Sigmoid colon (tissue), 7 donors: ENCODE results near the gene PRKAR2A. TPM values are rescaled to one million over a fixed set of nuclear protein-coding genes. Genes with fewer than 3 reads are reported as not detected.
"Not testable (repeated sequence)": the region's sequence is repeated elsewhere in the genome, so short reads cannot be mapped to it uniquely, and the experiment has no call there.

Experiments used
- DNase-seq: peaks from one replicate; pipeline ENCODE4 v3.0.0-alpha.2; 2019
- H3K27ac ChIP-seq, 4 donors: fragments of 200-600 bp; sonication (generic); one replicate each; pipeline ENCODE4 v1.5.1; 2016 to 2019; ENCODE audit warnings: mild to moderate bottlenecking in 1 of 4
- H3K27me3 ChIP-seq, 3 donors: fragments of 200-600 bp; sonication (generic); one replicate each; pipeline ENCODE4 v1.5.1; 2019; ENCODE audit warnings: mild to moderate bottlenecking in 1 of 3
- H3K36me3 ChIP-seq, 4 donors: fragments of 200-600 bp; sonication (generic); one replicate each; pipeline ENCODE4 v1.5.1; 2016 to 2019
- H3K4me1 ChIP-seq, 4 donors: fragments of 200-600 bp; sonication (generic); one replicate each; pipeline ENCODE4 v1.5.1; 2017 to 2019
- H3K4me3 ChIP-seq, 4 donors: fragments of 200-600 bp; sonication (generic); one replicate each; pipeline ENCODE4 v1.5.1; 2017 to 2019; ENCODE audit warnings: mild to moderate bottlenecking in 2 of 4, moderate library complexity in 1 of 4
- H3K9me3 ChIP-seq, 4 donors: fragments of 200-600 bp in 3 of 4; sonication (generic) in 3 of 4; one replicate each; pipeline versions ENCODE4 v1.5.1 to v1.6.1; 2013 to 2019
- EP300 ChIP-seq, 4 donors: sonication (generic); formaldehyde crosslinking; IDR thresholded peaks; one replicate each; pipeline ENCODE4 v1.6.1; 2017; ENCODE audit warnings: antibody characterized with exemption in 4 of 4
- POLR2A ChIP-seq, 2 donors: fragments of 450-650 bp; IDR thresholded peaks; one replicate each; pipeline ENCODE4 v1.6.1; 2016; ENCODE audit warnings: antibody characterized with exemption in 2 of 2, mild to moderate bottlenecking in 2 of 2, moderate library complexity in 2 of 2
- POLR2AphosphoS5 ChIP-seq, 4 donors: sonication (generic); formaldehyde crosslinking; IDR thresholded peaks; one replicate each; pipeline ENCODE4 v1.6.1; 2017; ENCODE audit warnings: antibody characterized with exemption in 4 of 4
- WGBS, 2 donors: extraction: QIAGEN DNeasy Blood & Tissue Kit; methylation state at CpG; one replicate each; pipeline ENCODE4 v1.1.7; 2013; 5-methylcytosine and 5-hydroxymethylcytosine counted together
- intact Hi-C: fragments of 100-400 bp; cut with DNase I; formaldehyde crosslinking; loops from one replicate; pipeline ENCODE4 v1.15.1; 2023
- polyA plus RNA-seq, 3 donors: library from polyadenylated mRNA; stranded (reverse); fragments of 200-250 nt; gene quantifications; one replicate each; pipeline ENCODE4 v1.2.3, GENCODE V29; 2013
- total RNA-seq, 4 donors: library from RNA; depleted of rRNA; stranded (reverse); fragments of >200 nt; gene quantifications; one replicate each; pipeline ENCODE4 v1.1.0, GENCODE V29; 2016
- TF ChIP-seq, protein P1 (sequence below), 4 experiments: fragments of 450-650 bp in 3 of 4; fragments of 200-600 bp in 1 of 4; IDR thresholded peaks; one replicate each; pipeline ENCODE4 v1.5.1; 2016 to 2019; ENCODE audit warnings: antibody characterized with exemption in 4 of 4, mild to moderate bottlenecking in 3 of 4, moderate library complexity in 2 of 4
- donor health status: healthy with polysubstance abuse.
- donor health status: Bipolar disorder and iron deficiency.
- donor health status: healthy.

Gene PRKAR2A
- total and polyA plus RNA-seq, 7 donors: 9.6 to 64.5 (median 23.9) TPM

- no peaks in the 10 kb centered on the region for H3K9me3 ChIP-seq
- no peaks in the 10 kb centered on the region for H3K27me3 ChIP-seq
- H3K4me1 ChIP-seq: peaks cover 0 to 19% (median 12%) of the 10 kb centered on the region in 4 donors
- WGBS, 2 donors: 89% methylated on average over 2 of the region's 2 CpGs
- TF ChIP-seq, protein P1, sequence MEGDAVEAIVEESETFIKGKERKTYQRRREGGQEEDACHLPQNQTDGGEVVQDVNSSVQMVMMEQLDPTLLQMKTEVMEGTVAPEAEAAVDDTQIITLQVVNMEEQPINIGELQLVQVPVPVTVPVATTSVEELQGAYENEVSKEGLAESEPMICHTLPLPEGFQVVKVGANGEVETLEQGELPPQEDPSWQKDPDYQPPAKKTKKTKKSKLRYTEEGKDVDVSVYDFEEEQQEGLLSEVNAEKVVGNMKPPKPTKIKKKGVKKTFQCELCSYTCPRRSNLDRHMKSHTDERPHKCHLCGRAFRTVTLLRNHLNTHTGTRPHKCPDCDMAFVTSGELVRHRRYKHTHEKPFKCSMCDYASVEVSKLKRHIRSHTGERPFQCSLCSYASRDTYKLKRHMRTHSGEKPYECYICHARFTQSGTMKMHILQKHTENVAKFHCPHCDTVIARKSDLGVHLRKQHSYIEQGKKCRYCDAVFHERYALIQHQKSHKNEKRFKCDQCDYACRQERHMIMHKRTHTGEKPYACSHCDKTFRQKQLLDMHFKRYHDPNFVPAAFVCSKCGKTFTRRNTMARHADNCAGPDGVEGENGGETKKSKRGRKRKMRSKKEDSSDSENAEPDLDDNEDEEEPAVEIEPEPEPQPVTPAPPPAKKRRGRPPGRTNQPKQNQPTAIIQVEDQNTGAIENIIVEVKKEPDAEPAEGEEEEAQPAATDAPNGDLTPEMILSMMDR (IDR thresholded peaks at IDR 0.05): no peak
- TF ChIP-seq EP300 (IDR thresholded peaks at IDR 0.05) (no peak), POLR2AphosphoS5 (IDR thresholded peaks at IDR 0.05) (no peak), POLR2A (IDR thresholded peaks at IDR 0.05) (no peak)
- H3K27ac ChIP-seq: peak overlapping the region in 1 of 4 donors; percentile 19
- no peaks in the 10 kb centered on the region for H3K36me3 ChIP-seq
- no peak for DNase-seq
- intact Hi-C loops: no loop called here
- no peak overlapping the region for H3K4me3 ChIP-seq
Observed at GRCh38 chr3:48820612-48821324, 26.9 kb downstream of the PRKAR2A start.

GRCh38 chr3:48819234-48820221, 28.1 kb downstream of the PRKAR2A start:
- no peak for DNase-seq
- no peaks in the 10 kb centered on the region for H3K9me3 ChIP-seq
- H3K36me3 ChIP-seq: no peaks in the 10 kb centered on the region
- no peak overlapping the region for H3K4me3 ChIP-seq
- peaks cover 0 to 19% (median 12%) of the 10 kb centered on the region in 4 donors for H3K4me1 ChIP-seq
- intact Hi-C loops: no loop called here
- H3K27ac ChIP-seq: peak overlapping the region in 1 of 4 donors; percentile 19
- TF ChIP-seq, protein P1 (IDR thresholded peaks at IDR 0.05): no peak
- TF ChIP-seq EP300 (IDR thresholded peaks at IDR 0.05): no peak
- TF ChIP-seq POLR2A (IDR thresholded peaks at IDR 0.05): no peak
- no peak for TF ChIP-seq POLR2AphosphoS5 (IDR thresholded peaks at IDR 0.05)
- 97% methylated on average over 7 of the region's 7 CpGs for WGBS, 2 donors
- no peaks in the 10 kb centered on the region for H3K27me3 ChIP-seq

DNA sequence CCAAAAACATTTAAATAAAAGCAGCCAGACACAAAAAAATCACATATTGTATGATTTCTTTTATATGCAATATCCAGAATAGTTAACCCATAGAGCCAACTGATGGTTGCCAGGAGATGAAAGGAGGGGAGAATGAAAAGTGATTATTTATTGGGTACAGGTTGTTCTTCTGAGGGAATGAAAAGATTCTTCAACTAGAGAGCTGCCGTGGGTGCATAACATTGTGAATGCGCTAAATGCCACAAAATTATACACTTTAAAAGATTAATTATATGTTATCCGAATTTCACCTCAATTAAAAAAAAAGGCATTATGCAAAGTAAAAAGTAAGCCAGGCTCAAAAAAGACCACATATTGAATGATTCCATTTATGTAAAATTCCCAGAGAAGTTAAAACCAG, 36.1 kb downstream of the PRKAR2A start:
- TF ChIP-seq, protein P1 (IDR thresholded peaks at IDR 0.05): no peak
- TF ChIP-seq POLR2A (IDR thresholded peaks at IDR 0.05) (no peak), EP300 (IDR thresholded peaks at IDR 0.05) (no peak), POLR2AphosphoS5 (IDR thresholded peaks at IDR 0.05) (no peak)
- Histone ChIP-seq H3K27me3 (no peaks in the 10 kb centered on the region), H3K27ac (no peak overlapping the region), H3K4me3 (no peak overlapping the region), H3K36me3 (no peaks in the 10 kb centered on the region), H3K9me3 (no peaks in the 10 kb centered on the region), H3K4me1 (peaks cover 0 to 7% (median 3%) of the 10 kb centered on the region in 4 donors)
- intact Hi-C loops: no loop called here
- 82 to 94% methylated on average over 3 of the region's 3 CpGs for WGBS, 2 donors
- no peak for DNase-seq

GRCh38 chr3:48804930-48805329, 42.7 kb downstream of the PRKAR2A start:
- 96 to 99% methylated on average over 4 of the region's 4 CpGs for WGBS, 2 donors
- no peaks in the 10 kb centered on the region for H3K27me3 ChIP-seq
- H3K27ac ChIP-seq: no peak overlapping the region
- no peaks in the 10 kb centered on the region for H3K9me3 ChIP-seq
- TF ChIP-seq POLR2A (IDR thresholded peaks at IDR 0.05): no peak
- no peak for TF ChIP-seq EP300 (IDR thresholded peaks at IDR 0.05)
- TF ChIP-seq POLR2AphosphoS5 (IDR thresholded peaks at IDR 0.05): no peak
- TF ChIP-seq, protein P1 (IDR thresholded peaks at IDR 0.05): no peak
- no peak for DNase-seq
- no peaks in the 10 kb centered on the region for H3K4me1 ChIP-seq
- no peaks in the 10 kb centered on the region for H3K36me3 ChIP-seq
- intact Hi-C loops: no loop called here
- H3K4me3 ChIP-seq: no peak overlapping the region

DNA sequence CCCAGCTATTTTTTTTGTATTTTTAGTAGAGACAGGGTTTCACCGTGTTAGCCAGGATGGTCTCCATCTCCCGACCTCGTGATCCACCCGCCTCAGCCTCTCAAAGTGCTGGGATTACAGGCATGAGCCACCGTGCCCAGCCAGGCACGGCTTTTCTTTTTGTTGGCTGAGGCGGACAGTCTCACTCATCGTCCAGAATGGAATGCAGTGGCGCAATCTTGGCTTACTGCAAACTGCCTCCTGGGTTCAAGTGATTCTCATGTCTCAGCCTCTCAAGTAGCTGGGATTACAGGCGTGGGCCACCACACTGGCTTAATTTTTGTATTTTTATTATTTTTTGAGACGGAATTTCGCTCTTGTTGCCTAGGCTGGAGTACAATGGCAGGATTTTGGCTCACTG, 46.8 kb downstream of the PRKAR2A start:
- H3K4me1 ChIP-seq, intact Hi-C loops, H3K27ac ChIP-seq, H3K9me3 ChIP-seq, H3K4me3 ChIP-seq, H3K27me3 ChIP-seq, DNase-seq, H3K36me3 ChIP-seq: not testable (repeated sequence)
- 97 to 99% methylated on average over 12 of the region's 12 CpGs for WGBS, 2 donors
